Measurements from ENCODE around the gene GATAD2A. TPM values are rescaled to one million over a fixed set of nuclear protein-coding genes. Genes with fewer than 3 reads are reported as not detected.

The GATAD2A gene
- total RNA-seq, 1 experiment from 2014 or later = 99.6 TPM

DNA sequence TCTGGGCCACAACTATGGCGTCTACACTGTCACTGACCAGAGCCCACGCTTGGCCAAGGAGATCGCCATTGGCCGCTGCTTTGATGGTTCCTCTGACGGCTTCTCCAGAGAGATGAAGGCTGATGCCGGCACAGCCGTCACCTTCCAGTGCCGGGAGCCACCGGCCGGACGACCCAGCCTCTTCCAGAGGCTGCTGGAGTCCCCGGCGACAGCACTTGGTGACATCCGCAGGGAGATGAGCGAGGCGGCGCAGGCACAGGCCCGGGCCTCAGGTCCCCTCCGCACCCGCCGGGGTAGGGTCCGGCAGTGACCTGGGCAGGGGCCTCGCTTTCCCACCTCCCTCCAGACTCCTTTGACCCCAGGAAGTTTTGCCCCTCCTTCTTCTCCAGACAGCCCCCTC is 140.2 kb downstream of the GATAD2A start:
- ChIA-PET POLR2A (no interaction called here), CTCF (no interaction called here)
- Histone ChIP-seq H3K4me3 (ENCODE audit: low read depth in 2 of 2, low read length in 2 of 2) (no peak overlapping the region), H3K27ac (ENCODE audit: low read length) (no peak overlapping the region), H3K27me3 (ENCODE audit: control insufficient read depth, insufficient read depth, low read length) (no peaks in the 10 kb centered on the region), H3K36me3 (ENCODE audit: control insufficient read depth, insufficient read depth, low read length) (no peaks in the 10 kb centered on the region), H3K9me3 (ENCODE audit: control insufficient read depth, insufficient read depth, low read depth, low read length) (no peaks in the 10 kb centered on the region), H3K4me1 (ENCODE audit: control insufficient read depth, insufficient read depth, low read length) (no peaks in the 10 kb centered on the region)
- no peak for TF ChIP-seq TCF7L2 (IDR thresholded peaks at IDR 0.05; ENCODE audit: low read depth, low read length)
- TF ChIP-seq SIN3A (IDR thresholded peaks at IDR 0.05; ENCODE audit: borderline replicate concordance, insufficient read depth, low read depth, low read length) = no peak
- TF ChIP-seq POLR2AphosphoS5 (IDR thresholded peaks at IDR 0.05; ENCODE audit: low read depth, low read length) = no peak
- TF ChIP-seq, protein P1, sequence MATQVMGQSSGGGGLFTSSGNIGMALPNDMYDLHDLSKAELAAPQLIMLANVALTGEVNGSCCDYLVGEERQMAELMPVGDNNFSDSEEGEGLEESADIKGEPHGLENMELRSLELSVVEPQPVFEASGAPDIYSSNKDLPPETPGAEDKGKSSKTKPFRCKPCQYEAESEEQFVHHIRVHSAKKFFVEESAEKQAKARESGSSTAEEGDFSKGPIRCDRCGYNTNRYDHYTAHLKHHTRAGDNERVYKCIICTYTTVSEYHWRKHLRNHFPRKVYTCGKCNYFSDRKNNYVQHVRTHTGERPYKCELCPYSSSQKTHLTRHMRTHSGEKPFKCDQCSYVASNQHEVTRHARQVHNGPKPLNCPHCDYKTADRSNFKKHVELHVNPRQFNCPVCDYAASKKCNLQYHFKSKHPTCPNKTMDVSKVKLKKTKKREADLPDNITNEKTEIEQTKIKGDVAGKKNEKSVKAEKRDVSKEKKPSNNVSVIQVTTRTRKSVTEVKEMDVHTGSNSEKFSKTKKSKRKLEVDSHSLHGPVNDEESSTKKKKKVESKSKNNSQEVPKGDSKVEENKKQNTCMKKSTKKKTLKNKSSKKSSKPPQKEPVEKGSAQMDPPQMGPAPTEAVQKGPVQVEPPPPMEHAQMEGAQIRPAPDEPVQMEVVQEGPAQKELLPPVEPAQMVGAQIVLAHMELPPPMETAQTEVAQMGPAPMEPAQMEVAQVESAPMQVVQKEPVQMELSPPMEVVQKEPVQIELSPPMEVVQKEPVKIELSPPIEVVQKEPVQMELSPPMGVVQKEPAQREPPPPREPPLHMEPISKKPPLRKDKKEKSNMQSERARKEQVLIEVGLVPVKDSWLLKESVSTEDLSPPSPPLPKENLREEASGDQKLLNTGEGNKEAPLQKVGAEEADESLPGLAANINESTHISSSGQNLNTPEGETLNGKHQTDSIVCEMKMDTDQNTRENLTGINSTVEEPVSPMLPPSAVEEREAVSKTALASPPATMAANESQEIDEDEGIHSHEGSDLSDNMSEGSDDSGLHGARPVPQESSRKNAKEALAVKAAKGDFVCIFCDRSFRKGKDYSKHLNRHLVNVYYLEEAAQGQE (IDR thresholded peaks at IDR 0.05; ENCODE audit: insufficient read depth in 1 of 2, low read depth in 2 of 2, low read length in 1 of 2) = no peak
- TF ChIP-seq, protein P2, sequence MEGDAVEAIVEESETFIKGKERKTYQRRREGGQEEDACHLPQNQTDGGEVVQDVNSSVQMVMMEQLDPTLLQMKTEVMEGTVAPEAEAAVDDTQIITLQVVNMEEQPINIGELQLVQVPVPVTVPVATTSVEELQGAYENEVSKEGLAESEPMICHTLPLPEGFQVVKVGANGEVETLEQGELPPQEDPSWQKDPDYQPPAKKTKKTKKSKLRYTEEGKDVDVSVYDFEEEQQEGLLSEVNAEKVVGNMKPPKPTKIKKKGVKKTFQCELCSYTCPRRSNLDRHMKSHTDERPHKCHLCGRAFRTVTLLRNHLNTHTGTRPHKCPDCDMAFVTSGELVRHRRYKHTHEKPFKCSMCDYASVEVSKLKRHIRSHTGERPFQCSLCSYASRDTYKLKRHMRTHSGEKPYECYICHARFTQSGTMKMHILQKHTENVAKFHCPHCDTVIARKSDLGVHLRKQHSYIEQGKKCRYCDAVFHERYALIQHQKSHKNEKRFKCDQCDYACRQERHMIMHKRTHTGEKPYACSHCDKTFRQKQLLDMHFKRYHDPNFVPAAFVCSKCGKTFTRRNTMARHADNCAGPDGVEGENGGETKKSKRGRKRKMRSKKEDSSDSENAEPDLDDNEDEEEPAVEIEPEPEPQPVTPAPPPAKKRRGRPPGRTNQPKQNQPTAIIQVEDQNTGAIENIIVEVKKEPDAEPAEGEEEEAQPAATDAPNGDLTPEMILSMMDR (IDR thresholded peaks at IDR 0.05) = no peak
- no peak for DNase-seq (ENCODE audit: low read depth, low spot score)
- intact Hi-C loops (cut with micrococcal nuclease; ENCODE audit: unreplicated experiment) (no loop called here), in situ Hi-C loops (cut with HindIII; ENCODE audit: low pct_unique_long_range_greater_than_20kb, low sequenced_read_pairs) (no loop called here)
- ATAC-seq = no peak
- BruUV-seq (replicated peaks) = no TSS peak

DNA sequence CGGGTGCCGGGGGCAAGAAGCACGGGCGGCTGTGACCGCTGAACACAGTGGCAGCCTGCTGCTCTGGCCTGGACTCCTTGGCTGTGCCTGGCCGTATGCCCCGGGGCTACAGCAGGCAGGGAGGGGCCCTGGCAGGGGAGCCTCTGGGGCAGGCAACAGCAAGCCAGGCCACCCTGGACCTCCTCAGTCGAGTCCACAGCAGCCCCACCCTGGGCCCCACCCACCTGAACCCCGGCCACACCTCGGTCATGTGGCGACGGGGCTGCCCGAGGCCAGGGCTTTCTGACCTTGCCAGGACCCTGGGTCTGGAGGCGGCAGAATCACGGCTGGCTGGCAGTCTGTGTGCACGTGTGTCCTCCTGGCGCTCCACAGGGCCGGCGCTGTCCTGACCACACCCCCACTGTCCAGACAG is 141.3 kb downstream of the GATAD2A start:
- DNase-seq (ENCODE audit: low read depth, low spot score) = no peak
- Histone ChIP-seq H3K4me3 (ENCODE audit: low read depth in 2 of 2, low read length in 2 of 2) (no peak overlapping the region), H3K9me3 (ENCODE audit: control insufficient read depth, insufficient read depth, low read depth, low read length) (no peaks in the 10 kb centered on the region), H3K27me3 (ENCODE audit: control insufficient read depth, insufficient read depth, low read length) (no peaks in the 10 kb centered on the region), H3K27ac (ENCODE audit: low read length) (no peak overlapping the region), H3K36me3 (ENCODE audit: control insufficient read depth, insufficient read depth, low read length) (no peaks in the 10 kb centered on the region), H3K4me1 (ENCODE audit: control insufficient read depth, insufficient read depth, low read length) (no peaks in the 10 kb centered on the region)
- TF ChIP-seq, protein P1 (IDR thresholded peaks at IDR 0.05; ENCODE audit: insufficient read depth in 1 of 2, low read depth in 2 of 2, low read length in 1 of 2) = no peak
- ChIA-PET CTCF (no interaction called here), POLR2A (no interaction called here)
- no TSS peak for BruUV-seq (replicated peaks)
- no peak for ATAC-seq
- intact Hi-C loops (cut with micrococcal nuclease; ENCODE audit: unreplicated experiment) = no loop called here
- in situ Hi-C loops (cut with HindIII; ENCODE audit: low pct_unique_long_range_greater_than_20kb, low sequenced_read_pairs) = no loop called here

Data from Panc1 (cell line).